ENCODE results near the gene LGALS4.
A peak's percentile ranks its signal among the peaks of the same experiment; 100 is the strongest.
"Not testable (repeated sequence)": the region's sequence is repeated elsewhere in the genome, so short reads cannot be mapped to it uniquely, and the experiment has no call there.

Gene LGALS4

GRCh38 chr19:38842439-38843174 lies 29.9 kb upstream of the LGALS4 start:
- peak; percentile 56 for DNase-seq

- no peak for DNase-seq
Observed at GRCh38 chr19:38841787-38842438, 29.2 kb upstream of the LGALS4 start.

GRCh38 chr19:38841180-38841766 lies 28.5 kb upstream of the LGALS4 start:
- no peak for DNase-seq

- DNase-seq: no peak
Observed at GRCh38 chr19:38840583-38840968, 27.8 kb upstream of the LGALS4 start.

GRCh38 chr19:38839816-38840582 lies 27.3 kb upstream of the LGALS4 start:
- DNase-seq: no peak

- no peak for DNase-seq
Observed at GRCh38 chr19:38838986-38839761, 26.4 kb upstream of the LGALS4 start.

GRCh38 chr19:38838208-38838985 lies 25.7 kb upstream of the LGALS4 start:
- DNase-seq: peak; percentile 68

GRCh38 chr19:38837656-38838121 lies 24.9 kb upstream of the LGALS4 start:
- DNase-seq: no peak

- no peak for DNase-seq
Observed at GRCh38 chr19:38836983-38837626, 24.4 kb upstream of the LGALS4 start.

- DNase-seq: no peak
Observed at GRCh38 chr19:38836159-38836982, 23.6 kb upstream of the LGALS4 start.

- no peak for DNase-seq
Observed at GRCh38 chr19:38834590-38834989, 21.8 kb upstream of the LGALS4 start.

GRCh38 chr19:38834104-38834490 lies 21.4 kb upstream of the LGALS4 start:
- no peak for DNase-seq

GRCh38 chr19:38833092-38833425 lies 20.3 kb upstream of the LGALS4 start:
- DNase-seq: no peak

GRCh38 chr19:38831142-38831605 lies 18.4 kb upstream of the LGALS4 start:
- peak; percentile 23 for DNase-seq

GRCh38 chr19:38830039-38830733 lies 17.4 kb upstream of the LGALS4 start:
- no peak for DNase-seq

- DNase-seq: not testable (repeated sequence)
Observed at GRCh38 chr19:38829203-38829602, 16.5 kb upstream of the LGALS4 start.

GRCh38 chr19:38826856-38827551 lies 14.3 kb upstream of the LGALS4 start:
- DNase-seq: no peak

GRCh38 chr19:38825936-38826335 lies 13.2 kb upstream of the LGALS4 start:
- not testable (repeated sequence) for DNase-seq
